Common myeloid progenitor, CD34-positive (primary cell): ENCODE results near the gene SLC46A3.

ENCODE experiments used
- CTCF ChIA-PET: fragments of 350-600 bp; sonication (Branson Sonifier 250); formaldehyde crosslinking; loops from one replicate; lab custom pipeline; 2021; ENCODE audit warnings: antibody characterized with exemption; lab: Charles Lee
- POLR2A ChIA-PET: fragments of 350-600 bp; sonication (Branson Sonifier 250); formaldehyde crosslinking; loops from one replicate; lab custom pipeline; 2021; ENCODE audit warnings: antibody characterized with exemption; lab: Charles Lee
- DNase-seq, 3 donors: peaks; one replicate each; pipeline versions ENCODE4 v3.0.0 to v3.0.0-alpha.2; 2013
- H3K27ac ChIP-seq, 2 experiments: 1 replicate in 1 of 2; 2 replicates in 1 of 2; pipeline ENCODE4 v1.7.0; 2013; ENCODE audit warnings: inconsistent platforms in 2 of 2, low read length in 2 of 2, mild to moderate bottlenecking in 2 of 2, low read depth in 1 of 2, moderate library complexity in 1 of 2; ENCODE audit not compliant: severe bottlenecking in 2 of 2, insufficient read depth in 1 of 2, poor library complexity in 1 of 2
- H3K27me3 ChIP-seq, 5 experiments: replicated peaks in 2 of 5; 1 replicate in 3 of 5; 2 replicates in 2 of 5; pipeline versions ENCODE4 v1.6.1 to v1.7.0; 2013; ENCODE audit warnings: low read length in 4 of 5, mild to moderate bottlenecking in 2 of 5, moderate library complexity in 2 of 5, inconsistent platforms in 1 of 5; ENCODE audit not compliant: insufficient read depth in 5 of 5, control insufficient read depth in 4 of 5
- H3K36me3 ChIP-seq, 4 experiments: 1 replicate in 2 of 4; 2 replicates in 2 of 4; pipeline versions ENCODE4 v1.6.1 to v1.7.0; 2013; ENCODE audit warnings: low read length in 3 of 4, control low read depth in 1 of 4, mild to moderate bottlenecking in 1 of 4; ENCODE audit not compliant: control insufficient read depth in 4 of 4, insufficient read depth in 4 of 4
- H3K4me1 ChIP-seq, 4 experiments: 1 replicate in 3 of 4; 2 replicates in 1 of 4; pipeline versions ENCODE4 v1.6.1 to v1.7.1; 2013; ENCODE audit warnings: low read length in 3 of 4, mild to moderate bottlenecking in 3 of 4, control low read depth in 1 of 4, inconsistent platforms in 1 of 4, moderate library complexity in 1 of 4; ENCODE audit not compliant: control insufficient read depth in 4 of 4, insufficient read depth in 4 of 4; ENCODE audit errors: control extremely low read depth in 1 of 4
- H3K4me3 ChIP-seq, 7 experiments: 1 replicate in 4 of 7; 2 replicates in 3 of 7; pipeline versions ENCODE4 v1.5.1 to v1.7.0; 2013; ENCODE audit warnings: mild to moderate bottlenecking in 7 of 7, low read length in 6 of 7, moderate library complexity in 6 of 7, inconsistent platforms in 2 of 7, low read depth in 2 of 7, control low read depth in 1 of 7; ENCODE audit not compliant: insufficient read depth in 4 of 7, control insufficient read depth in 1 of 7; ENCODE audit errors: extremely low read depth in 1 of 7
- H3K9me3 ChIP-seq, 5 experiments: 1 replicate in 4 of 5; 2 replicates in 1 of 5; pipeline versions ENCODE4 v1.6.1 to v1.7.1; 2013; ENCODE audit warnings: low read length in 4 of 5, mild to moderate bottlenecking in 2 of 5, inconsistent platforms in 1 of 5, low read depth in 1 of 5, moderate library complexity in 1 of 5; ENCODE audit not compliant: control insufficient read depth in 4 of 5, insufficient read depth in 2 of 5; ENCODE audit errors: control extremely low read depth in 1 of 5
- WGBS: methylation state at CpG from one replicate; pipeline ENCODE4 v1.1.5; 2013; ENCODE audit not compliant: insufficient coverage; 5-methylcytosine and 5-hydroxymethylcytosine counted together

The SLC46A3 gene

GRCh38 chr13:28655561-28655960, 63.2 kb downstream of the SLC46A3 start:
- Histone ChIP-seq H3K4me3 (no peak overlapping the region), H3K27ac (no peak overlapping the region), H3K36me3 (peaks cover 0 to under 1% (median 0%) of the 10 kb centered on the region in 4 experiments), H3K4me1 (peaks cover 7 to 31% (median 17%) of the 10 kb centered on the region in 4 experiments), H3K9me3 (no peaks in the 10 kb centered on the region), H3K27me3 (no peaks in the 10 kb centered on the region)
- 92% methylated on average over 3 of the region's 3 CpGs for WGBS
- no peak for DNase-seq
- CTCF ChIA-PET, result interaction anchor here (0.7 to 1.6 kb wide), 6 partner anchors 8 to 331 kb away, joined by 3 to 5 read pairs (median 3); no protein-coding TSS in a partner anchor
- POLR2A ChIA-PET, result no interaction called here

- H3K27ac ChIP-seq, result no peak overlapping the region
- H3K9me3 ChIP-seq, result no peaks in the 10 kb centered on the region
- peaks cover 0 to 19% (median 10%) of the 10 kb centered on the region in 4 experiments for H3K4me1 ChIP-seq
- H3K4me3 ChIP-seq, result no peak overlapping the region
- H3K36me3 ChIP-seq, result peaks cover 0 to 3% (median 0%) of the 10 kb centered on the region in 4 experiments
- no peak for DNase-seq
- no CpG with 5 or more reads among the region's 1 CpG for WGBS
- ChIA-PET POLR2A (no interaction called here), CTCF (interaction anchor here (1.2 kb wide), 1 partner anchor 12 kb away, joined by 4 read pairs; no protein-coding TSS in a partner anchor)
- no peaks in the 10 kb centered on the region for H3K27me3 ChIP-seq
These were observed 64.5 kb downstream of the SLC46A3 start for GRCh38 chr13:28654276-28654675.

GRCh38 chr13:28653111-28653510, 65.7 kb downstream of the SLC46A3 start:
- no peak overlapping the region for H3K27ac ChIP-seq
- peaks cover 0 to 15% (median 9%) of the 10 kb centered on the region in 4 experiments for H3K4me1 ChIP-seq
- no CpG with 5 or more reads among the region's 1 CpG for WGBS
- H3K36me3 ChIP-seq, result peaks cover 0 to 3% (median 0%) of the 10 kb centered on the region in 4 experiments
- POLR2A ChIA-PET, result no interaction called here
- no peaks in the 10 kb centered on the region for H3K27me3 ChIP-seq
- H3K4me3 ChIP-seq, result no peak overlapping the region
- H3K9me3 ChIP-seq, result no peaks in the 10 kb centered on the region
- CTCF ChIA-PET, result interaction anchor here (1.2 kb wide), 1 partner anchor 11 kb away, joined by 4 read pairs; no protein-coding TSS in a partner anchor
- DNase-seq, result no peak

GRCh38 chr13:28651810-28652401, 66.9 kb downstream of the SLC46A3 start:
- CTCF ChIA-PET, result interaction anchor here (0.7 to 1.0 kb wide), 3 partner anchors 10 to 15 kb away, joined by 3 read pairs; no protein-coding TSS in a partner anchor
- no peak for DNase-seq

GRCh38 chr13:28650284-28650683, 68.5 kb downstream of the SLC46A3 start:
- no peaks in the 10 kb centered on the region for H3K9me3 ChIP-seq
- ChIA-PET POLR2A (no interaction called here), CTCF (no interaction called here)
- H3K27ac ChIP-seq, result no peak overlapping the region
- H3K27me3 ChIP-seq, result no peaks in the 10 kb centered on the region
- DNase-seq, result no peak
- H3K4me3 ChIP-seq, result no peak overlapping the region
- H3K4me1 ChIP-seq, result peaks cover 0 to 6% (median 2%) of the 10 kb centered on the region in 4 experiments
- WGBS, result 100% methylated on average over 1 of the region's 2 CpGs
- peaks cover 0 to 3% (median 0%) of the 10 kb centered on the region in 4 experiments for H3K36me3 ChIP-seq

More at GRCh38 chr13:28651810-28652401, 66.9 kb downstream of the SLC46A3 start:
- 72% methylated on average over 6 of the region's 7 CpGs for WGBS
- no peak overlapping the region for H3K27ac ChIP-seq
- POLR2A ChIA-PET, result no interaction called here
- no peak overlapping the region for H3K4me3 ChIP-seq
- H3K27me3 ChIP-seq, result no peaks in the 10 kb centered on the region
- H3K36me3 ChIP-seq, result peaks cover 0 to 3% (median 0%) of the 10 kb centered on the region in 4 experiments
- H3K4me1 ChIP-seq, result peaks cover 0 to 6% (median 2%) of the 10 kb centered on the region in 4 experiments
- no peaks in the 10 kb centered on the region for H3K9me3 ChIP-seq
